ENCODE results near the gene RRP1B.

Gene RRP1B

DNA sequence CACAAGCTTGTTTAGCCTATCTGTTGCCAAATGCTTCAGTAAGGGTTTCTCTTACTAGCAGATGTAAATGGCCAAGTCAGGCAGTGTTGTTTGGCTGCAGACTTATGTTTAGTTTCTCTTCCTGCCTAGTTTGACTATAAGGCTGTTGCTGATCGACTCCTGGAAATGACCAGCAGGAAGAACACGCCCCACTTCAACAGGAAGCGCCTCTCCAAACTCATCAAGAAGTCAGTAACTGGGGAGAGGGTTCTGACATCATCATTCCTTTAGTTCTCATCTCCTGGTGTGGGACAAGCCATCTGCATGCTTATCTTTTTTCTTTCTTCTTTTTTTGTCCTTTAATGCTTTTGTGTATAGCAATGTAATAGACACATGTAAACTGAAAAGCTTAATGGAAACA is 25.1 kb downstream of the RRP1B start:
- in situ Hi-C loops (cut with HindIII; ENCODE audit: low sequenced_read_pairs) = no loop called here

DNA sequence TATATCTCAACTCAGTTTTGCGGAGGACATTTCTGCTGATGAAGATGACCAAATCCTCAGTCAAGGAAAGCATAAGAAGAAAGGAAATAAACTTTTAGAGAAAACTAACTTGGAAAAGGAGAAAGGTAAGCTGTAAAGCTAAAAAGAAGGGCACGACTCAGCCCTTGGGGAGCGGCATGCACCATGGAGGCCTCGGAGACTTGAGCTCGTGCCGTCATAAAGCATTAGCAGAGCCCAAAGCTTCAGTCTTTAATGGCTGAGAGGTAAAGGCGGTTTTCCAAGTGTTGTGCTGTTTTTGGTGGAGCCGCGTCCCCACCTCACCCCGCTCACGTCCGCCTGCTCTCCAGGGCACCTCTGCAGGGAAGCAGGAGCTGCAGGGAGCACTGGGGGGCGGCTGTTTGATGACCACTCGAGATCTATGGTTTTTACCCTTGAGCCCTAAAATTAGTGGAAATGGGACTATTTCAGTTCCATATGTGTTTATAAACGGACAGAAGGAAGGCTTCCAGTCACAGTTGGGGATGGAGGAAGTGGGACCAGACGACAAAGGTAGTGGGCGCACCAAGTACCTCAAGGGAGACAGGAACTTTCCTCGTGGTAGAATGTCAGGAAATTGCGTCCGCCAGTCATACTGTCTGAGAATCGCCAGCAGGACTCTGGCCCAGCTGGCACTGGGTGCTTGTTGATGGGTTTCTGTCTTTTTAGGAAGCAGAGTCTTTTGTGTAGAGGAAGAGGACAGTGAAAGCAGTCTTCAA is 27.6 kb downstream of the RRP1B start:
- in situ Hi-C loops (cut with HindIII; ENCODE audit: low sequenced_read_pairs) = no loop called here
- DNase-seq (ENCODE audit: low read depth, low spot score) = no peak
- TF ChIP-seq, protein P1, sequence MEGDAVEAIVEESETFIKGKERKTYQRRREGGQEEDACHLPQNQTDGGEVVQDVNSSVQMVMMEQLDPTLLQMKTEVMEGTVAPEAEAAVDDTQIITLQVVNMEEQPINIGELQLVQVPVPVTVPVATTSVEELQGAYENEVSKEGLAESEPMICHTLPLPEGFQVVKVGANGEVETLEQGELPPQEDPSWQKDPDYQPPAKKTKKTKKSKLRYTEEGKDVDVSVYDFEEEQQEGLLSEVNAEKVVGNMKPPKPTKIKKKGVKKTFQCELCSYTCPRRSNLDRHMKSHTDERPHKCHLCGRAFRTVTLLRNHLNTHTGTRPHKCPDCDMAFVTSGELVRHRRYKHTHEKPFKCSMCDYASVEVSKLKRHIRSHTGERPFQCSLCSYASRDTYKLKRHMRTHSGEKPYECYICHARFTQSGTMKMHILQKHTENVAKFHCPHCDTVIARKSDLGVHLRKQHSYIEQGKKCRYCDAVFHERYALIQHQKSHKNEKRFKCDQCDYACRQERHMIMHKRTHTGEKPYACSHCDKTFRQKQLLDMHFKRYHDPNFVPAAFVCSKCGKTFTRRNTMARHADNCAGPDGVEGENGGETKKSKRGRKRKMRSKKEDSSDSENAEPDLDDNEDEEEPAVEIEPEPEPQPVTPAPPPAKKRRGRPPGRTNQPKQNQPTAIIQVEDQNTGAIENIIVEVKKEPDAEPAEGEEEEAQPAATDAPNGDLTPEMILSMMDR (IDR thresholded peaks at IDR 0.05; ENCODE audit: low read depth, low read length) = no peak
- H3K4me3 ChIP-seq (ENCODE audit: low read depth, low read length) = no peak overlapping the region

More for the DNA sequence above, 25.1 kb downstream of the RRP1B start:
- H3K4me3 ChIP-seq (ENCODE audit: low read depth, low read length) = no peak overlapping the region
- DNase-seq (ENCODE audit: low read depth, low spot score) = no peak
- TF ChIP-seq, protein P1 (IDR thresholded peaks at IDR 0.05; ENCODE audit: low read depth, low read length) = no peak

DNA sequence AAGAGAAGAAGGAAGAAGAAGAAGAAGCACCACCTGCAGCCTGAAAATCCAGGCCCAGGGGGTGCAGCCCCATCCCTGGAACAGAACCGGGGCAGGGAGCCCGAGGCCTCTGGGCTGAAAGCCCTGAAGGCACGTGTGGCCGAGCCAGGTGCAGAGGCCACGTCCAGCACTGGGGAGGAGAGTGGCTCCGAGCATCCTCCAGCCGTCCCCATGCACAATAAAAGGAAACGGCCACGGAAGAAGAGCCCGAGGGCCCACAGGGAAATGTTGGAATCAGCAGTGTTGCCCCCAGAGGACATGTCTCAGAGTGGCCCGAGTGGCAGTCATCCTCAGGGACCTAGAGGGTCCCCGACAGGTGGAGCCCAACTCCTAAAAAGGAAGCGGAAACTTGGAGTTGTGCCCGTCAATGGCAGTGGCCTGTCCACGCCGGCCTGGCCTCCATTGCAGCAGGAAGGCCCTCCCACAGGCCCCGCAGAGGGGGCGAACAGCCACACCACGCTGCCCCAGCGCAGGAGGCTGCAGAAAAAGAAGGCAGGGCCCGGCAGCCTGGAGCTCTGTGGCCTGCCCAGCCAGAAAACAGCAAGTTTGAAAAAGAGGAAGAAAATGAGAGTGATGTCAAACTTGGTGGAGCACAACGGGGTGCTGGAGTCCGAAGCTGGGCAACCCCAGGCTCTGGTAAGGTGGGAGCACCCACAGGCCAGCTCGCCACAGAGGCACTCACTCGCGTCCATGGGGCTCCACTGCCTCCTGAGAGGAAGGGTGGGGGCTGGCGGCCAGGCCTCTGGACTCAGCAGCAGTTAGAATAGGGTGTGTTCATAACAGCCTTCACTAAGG is 28.4 kb downstream of the RRP1B start:
- TF ChIP-seq, protein P1 (IDR thresholded peaks at IDR 0.05; ENCODE audit: low read depth, low read length) = no peak
- no peak for DNase-seq (ENCODE audit: low read depth, low spot score)
- in situ Hi-C loops (cut with HindIII; ENCODE audit: low sequenced_read_pairs) = no loop called here

DNA sequence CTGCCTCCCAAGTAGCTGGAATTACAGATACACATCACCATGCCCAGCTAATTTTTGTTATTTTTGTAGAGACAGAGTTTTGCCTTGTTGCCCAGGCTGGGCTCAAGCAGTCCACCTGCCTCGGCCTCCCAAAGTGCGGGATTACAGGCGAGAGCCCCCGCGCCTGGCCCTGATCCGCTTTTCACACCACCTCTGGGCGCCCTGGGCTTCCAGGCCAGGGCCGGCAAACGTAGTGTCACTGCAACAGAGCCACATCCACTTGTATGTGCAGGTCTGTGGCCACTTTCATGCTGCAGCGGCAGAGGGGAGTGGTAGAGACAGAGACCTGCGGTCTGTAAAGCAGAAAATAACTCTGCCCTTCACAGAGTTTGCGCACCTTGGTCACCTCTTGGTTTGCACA is 29.5 kb downstream of the RRP1B start:
- H3K4me3 ChIP-seq (ENCODE audit: low read depth, low read length) = no peak overlapping the region
- TF ChIP-seq, protein P1 (IDR thresholded peaks at IDR 0.05; ENCODE audit: low read depth, low read length) = no peak
- in situ Hi-C loops (cut with HindIII; ENCODE audit: low sequenced_read_pairs) = no loop called here
- no peak for DNase-seq (ENCODE audit: low read depth, low spot score)

More for the DNA sequence above, 28.4 kb downstream of the RRP1B start:
- H3K4me3 ChIP-seq (ENCODE audit: low read depth, low read length) = no peak overlapping the region

GRCh38 chr21:43689556-43690337 is 30.4 kb downstream of the RRP1B start:
- in situ Hi-C loops (cut with HindIII; ENCODE audit: low sequenced_read_pairs) = no loop called here
- no peak overlapping the region for H3K4me3 ChIP-seq (ENCODE audit: low read depth, low read length)
- no peak for DNase-seq (ENCODE audit: low read depth, low spot score)
- TF ChIP-seq, protein P1 (IDR thresholded peaks at IDR 0.05; ENCODE audit: low read depth, low read length) = no peak

GRCh38 chr21:43690346-43690745 is 31.0 kb downstream of the RRP1B start:
- no peak overlapping the region for H3K4me3 ChIP-seq (ENCODE audit: low read depth, low read length)
- in situ Hi-C loops (cut with HindIII; ENCODE audit: low sequenced_read_pairs) = no loop called here
- DNase-seq (ENCODE audit: low read depth, low spot score) = no peak
- TF ChIP-seq, protein P1 (IDR thresholded peaks at IDR 0.05; ENCODE audit: low read depth, low read length) = no peak
